HepG2 (cell line): ENCODE measurements around the gene ELN. TPM values are rescaled to one million over a fixed set of nuclear protein-coding genes. Genes with fewer than 3 reads are reported as not detected.

Experiments
- ATAC-seq: fragments of 200-7000 bp; cut with Tn5 transposase; 3 replicates; pipeline ENCODE4 v1.9.1; 2020; ENCODE audit warnings: mild to moderate bottlenecking, moderate library complexity
- BruUV-seq: library from RNA; stranded (reverse); fragments of 400-500 nt; replicated peaks from 2 replicates; lab custom pipeline; 2021; lab: Mats Ljungman, UMichigan
- CTCF ChIA-PET: fragments of 300-600 bp; formaldehyde crosslinking; extraction: SDS; loops from one replicate; lab custom pipeline; 2021; ENCODE audit warnings: low total read pairs, inconsistent platforms, low intra/inter-chr PET ratio; lab: Yijun Ruan, JAX
- POLR2A ChIA-PET: fragments of 350-600 bp; sonication (Branson Sonifier 250); formaldehyde crosslinking; loops from one replicate; lab custom pipeline; 2020; ENCODE audit warnings: antibody characterized with exemption, inconsistent platforms; lab: Yijun Ruan, JAX
- DNase-seq: peaks from one replicate; pipeline ENCODE4 v3.0.0-alpha.2; 2015; ENCODE audit warnings: low spot score
- FAIRE-seq: peaks from 3 replicates; lab custom pipeline; 2011; peaks lifted over from hg19 to GRCh38; lab: Jason Lieb, UNC
- H2AFZ ChIP-seq: one replicate; pipeline ENCODE4 v1.6.1; 2011; ENCODE audit warnings: low read length, inconsistent platforms
- H3K27ac ChIP-seq: fragments of 300-600 bp; 3 replicates; pipeline ENCODE4 v1.8.0; 2011; ENCODE audit warnings: mixed run types, mild to moderate bottlenecking, mixed read lengths, low read length, inconsistent platforms; ENCODE audit not compliant: insufficient read depth; ENCODE audit errors: extremely low read length
- H3K27me3 ChIP-seq, 2 experiments: fragments of 200-600 bp in 1 of 2; 2 replicates in 1 of 2; 3 replicates in 1 of 2; pipeline versions ENCODE4 v1.6.0 to v1.8.0; 2011; ENCODE audit warnings: low read length in 2 of 2, mild to moderate bottlenecking in 2 of 2, moderate library complexity in 2 of 2, inconsistent platforms in 1 of 2; ENCODE audit not compliant: insufficient read depth in 2 of 2, control insufficient read depth in 1 of 2
- H3K36me3 ChIP-seq, 2 experiments: fragments of 200-600 bp in 1 of 2; replicated peaks in 1 of 2; 2 replicates in 1 of 2; 3 replicates in 1 of 2; pipeline versions ENCODE4 v1.5.1 to v1.8.0; 2011; ENCODE audit warnings: low read length in 2 of 2, inconsistent platforms in 1 of 2; ENCODE audit not compliant: insufficient read depth in 2 of 2, control insufficient read depth in 1 of 2
- H3K4me1 ChIP-seq: 2 replicates; pipeline ENCODE4 v1.5.1; 2012; ENCODE audit warnings: low read length, inconsistent platforms; ENCODE audit not compliant: insufficient read depth
- H3K4me2 ChIP-seq: 2 replicates; pipeline ENCODE4 v1.6.0; 2011; ENCODE audit warnings: low read depth, low read length, inconsistent platforms
- H3K4me3 ChIP-seq, 3 experiments: fragments of 200-600 bp in 1 of 3; sonication (generic), shearing (Covaris generic) in 1 of 3; replicated peaks in 1 of 3; 2 replicates each; pipeline ENCODE4 v1.5.1; 2011 to 2016; ENCODE audit warnings: low read length in 3 of 3, inconsistent platforms in 2 of 3, low read depth in 2 of 3, mild to moderate bottlenecking in 2 of 3, control low read depth in 1 of 3, mixed read lengths in 1 of 3; ENCODE audit not compliant: insufficient read depth in 1 of 3
- H3K79me2 ChIP-seq: one replicate; pipeline ENCODE4 v1.6.1; 2011; ENCODE audit warnings: low read length, inconsistent platforms; ENCODE audit not compliant: insufficient read depth
- H3K9ac ChIP-seq: 2 replicates; pipeline ENCODE4 v1.6.0; 2011; ENCODE audit warnings: mild to moderate bottlenecking, low read depth, low read length, inconsistent platforms; ENCODE audit not compliant: insufficient read depth
- H3K9me3 ChIP-seq: 2 replicates; pipeline ENCODE4 v1.5.1; 2012; ENCODE audit warnings: mild to moderate bottlenecking, low read length
- H4K20me1 ChIP-seq: 2 replicates; pipeline ENCODE4 v1.6.0; 2011; ENCODE audit warnings: inconsistent platforms, mild to moderate bottlenecking, low read length, moderate library complexity; ENCODE audit not compliant: insufficient read depth
- ARID4A ChIP-seq: sonication (generic); formaldehyde crosslinking; IDR thresholded peaks from 2 replicates; pipeline ENCODE4 v1.5.0; 2020; ENCODE audit warnings: mild to moderate bottlenecking, missing genetic modification reagents, borderline replicate concordance
- KDM5B ChIP-seq: sonication (generic); formaldehyde crosslinking; IDR thresholded peaks from 2 replicates; pipeline ENCODE4 v1.4.0; 2020; ENCODE audit warnings: missing genetic modification reagents, mild to moderate bottlenecking, borderline replicate concordance
- KMT2A ChIP-seq: sonication (generic); formaldehyde crosslinking; IDR thresholded peaks from 2 replicates; pipeline ENCODE4 v1.4.0; 2020; ENCODE audit warnings: missing genetic modification reagents
- NCOA2 ChIP-seq: sonication (generic); formaldehyde crosslinking; IDR thresholded peaks from 2 replicates; pipeline ENCODE4 v1.8.0; 2022; ENCODE audit warnings: inconsistent platforms
- NR2F2 ChIP-seq: IDR thresholded peaks from 2 replicates; pipeline ENCODE4 v1.6.1; 2012; ENCODE audit warnings: low read depth, inconsistent platforms, borderline replicate concordance
- PATZ1 ChIP-seq: sonication (generic); formaldehyde crosslinking; IDR thresholded peaks from 2 replicates; pipeline ENCODE4 v1.4.0; 2020; ENCODE audit warnings: missing genetic modification reagents
- RNF219 ChIP-seq: sonication (generic); formaldehyde crosslinking; IDR thresholded peaks from 2 replicates; pipeline ENCODE4 v1.5.0; 2020; ENCODE audit warnings: mild to moderate bottlenecking, missing genetic modification reagents
- TAF15 ChIP-seq: fragments of 200-400 bp; formaldehyde crosslinking; IDR thresholded peaks from one replicate; pipeline ENCODE4 v1.6.1; 2018; ENCODE audit warnings: mild to moderate bottlenecking, low read depth, low read length; ENCODE audit not compliant: poor library complexity, severe bottlenecking
- ZFAT ChIP-seq: sonication (generic); formaldehyde crosslinking; conservative IDR thresholded peaks from 2 replicates; pipeline ENCODE4 v1.8.1; 2023; ENCODE audit warnings: missing genetic modification reagents, inconsistent platforms
- ZNF562 ChIP-seq: sonication (generic); formaldehyde crosslinking; IDR thresholded peaks from 2 replicates; pipeline ENCODE4 v1.8.0; 2022; ENCODE audit warnings: missing genetic modification reagents, borderline replicate concordance
- ZNF619 ChIP-seq: sonication (generic); formaldehyde crosslinking; IDR thresholded peaks from 2 replicates; pipeline ENCODE4 v1.4.0; 2020; ENCODE audit warnings: mild to moderate bottlenecking, missing genetic modification reagents
- ZNF672 ChIP-seq: sonication (generic); formaldehyde crosslinking; IDR thresholded peaks from 2 replicates; pipeline ENCODE4 v1.8.1; 2022; ENCODE audit warnings: missing genetic modification reagents
- ZZZ3 ChIP-seq: sonication (generic); formaldehyde crosslinking; IDR thresholded peaks from 2 replicates; pipeline ENCODE4 v1.4.0; 2020; ENCODE audit warnings: missing genetic modification reagents, mild to moderate bottlenecking, borderline replicate concordance
- WGBS: methylation state at CpG from one replicate; pipeline ENCODE4 v1.1.6; 2017; ENCODE audit warnings: low lambda C conversion rate; 5-methylcytosine and 5-hydroxymethylcytosine counted together
- in situ Hi-C: cut with HindIII; loops from 2 replicates; pipeline ENCODE4 v1.10.0; 2017; ENCODE audit warnings: low pct_unique_long_range_greater_than_20kb; ENCODE audit not compliant: extremely low pct_ligation_motif_present
- intact Hi-C: fragments of 100-400 bp; cut with micrococcal nuclease; formaldehyde crosslinking; loops from one replicate; pipeline ENCODE4 v1.10.0; 2022; ENCODE audit not compliant: unreplicated experiment
- polyA plus RNA-seq, 8 experiments: library from polyadenylated mRNA; depleted of rRNA in 3 of 8; stranded (reverse) in 7 of 8; unstranded in 1 of 8; fragments of >200 nt; fragmentation: Illumina TruSeq in 4 of 8; extraction: Trizol in 4 of 8; gene quantifications; 2 replicates each; pipeline versions ENCODE4 v1.2.1 to v1.2.3, GENCODE V29; 2011 to 2016; ENCODE audit warnings: low read depth in 4 of 8, missing spikeins in 1 of 8, mixed read lengths in 1 of 8; ENCODE audit not compliant: insufficient read depth in 1 of 8
- total RNA-seq, 5 experiments: library from RNA; depleted of rRNA; stranded (reverse); fragments of >200 nt; fragmentation: Illumina TruSeq; extraction: Trizol; gene quantifications; 2 replicates each; pipeline ENCODE4 v1.2.3, GENCODE V29; 2016; ENCODE audit warnings: low read depth in 1 of 5

The ELN gene
- total and polyA plus RNA-seq, 2 of the 13 experiments (the other 11 are each of a cell fraction or from before 2014, with no cell fraction given), result 0.15 to 0.37 TPM

GRCh38 chr7:73997056-73997455 lies 30.9 kb upstream of the ELN start:
- BruUV-seq, result no TSS peak
- DNase-seq (no peak), ATAC-seq (no peak), FAIRE-seq (no peak)
- Histone ChIP-seq H3K4me2 (no peak overlapping the region), H3K4me1 (no peaks in the 10 kb centered on the region), H3K4me3 (no peak overlapping the region), H2AFZ (no peak overlapping the region), H3K27me3 (peaks cover 0 to 11% of the 10 kb centered on the region in 2 experiments; a peak in 2 of 5 replicates), H3K9me3 (peaks cover 14% of the 10 kb centered on the region), H4K20me1 (no peaks in the 10 kb centered on the region), H3K36me3 (no peaks in the 10 kb centered on the region), H3K9ac (no peak overlapping the region), H3K27ac (no peak overlapping the region), H3K79me2 (no peaks in the 10 kb centered on the region)
- WGBS, result 57% methylated on average over 7 of the region's 7 CpGs
- in situ Hi-C loops, result no loop called here
- POLR2A ChIA-PET, result no interaction called here
- CTCF ChIA-PET, result no interaction called here
- intact Hi-C loops, result no loop called here
- TF ChIP-seq RNF219 (no peak), NR2F2 (no peak), ZZZ3 (CRISPR knock-in tag) (no peak), TAF15 (no peak), ZNF672 (CRISPR knock-in tag) (no peak), KMT2A (CRISPR knock-in tag) (no peak), ZFAT (CRISPR knock-in tag) (no peak), KDM5B (CRISPR knock-in tag) (no peak), ZNF619 (CRISPR knock-in tag) (no peak), ARID4A (CRISPR knock-in tag) (no peak), PATZ1 (CRISPR knock-in tag) (no peak), NCOA2 (no peak), ZNF562 (CRISPR knock-in tag) (no peak)
